GM12872 (cell line): ENCODE measurements around the gene PRR5.

Experiments
- TF ChIP-seq, protein P1 (sequence below): IDR thresholded peaks from 3 replicates; pipeline ENCODE4 v1.5.1; 2011; ENCODE audit warnings: low read depth, mild to moderate bottlenecking, low read length, moderate library complexity; ENCODE audit not compliant: insufficient read depth

PRR5 gene

DNA sequence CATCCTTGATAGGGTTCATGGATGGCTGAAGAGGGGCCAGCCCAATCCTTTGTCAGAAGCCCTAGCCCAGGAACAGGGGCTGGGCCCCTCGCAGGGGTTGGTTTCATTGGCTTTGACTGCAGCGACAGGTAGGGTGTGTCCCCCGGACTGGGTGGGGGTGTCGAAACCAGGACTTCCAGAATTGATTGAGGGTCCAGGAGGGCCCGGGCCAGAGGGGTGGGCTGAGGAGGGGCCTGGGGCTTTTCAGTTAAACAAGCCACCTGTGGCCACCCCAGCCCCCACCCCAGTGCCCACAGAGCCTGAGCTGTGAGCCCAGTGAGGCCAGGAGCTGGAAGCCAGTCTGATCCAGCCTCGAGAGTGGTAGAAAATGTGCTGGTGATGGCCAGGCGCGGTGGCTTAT, 18.1 kb upstream of the PRR5 start:
- TF ChIP-seq, protein P1, sequence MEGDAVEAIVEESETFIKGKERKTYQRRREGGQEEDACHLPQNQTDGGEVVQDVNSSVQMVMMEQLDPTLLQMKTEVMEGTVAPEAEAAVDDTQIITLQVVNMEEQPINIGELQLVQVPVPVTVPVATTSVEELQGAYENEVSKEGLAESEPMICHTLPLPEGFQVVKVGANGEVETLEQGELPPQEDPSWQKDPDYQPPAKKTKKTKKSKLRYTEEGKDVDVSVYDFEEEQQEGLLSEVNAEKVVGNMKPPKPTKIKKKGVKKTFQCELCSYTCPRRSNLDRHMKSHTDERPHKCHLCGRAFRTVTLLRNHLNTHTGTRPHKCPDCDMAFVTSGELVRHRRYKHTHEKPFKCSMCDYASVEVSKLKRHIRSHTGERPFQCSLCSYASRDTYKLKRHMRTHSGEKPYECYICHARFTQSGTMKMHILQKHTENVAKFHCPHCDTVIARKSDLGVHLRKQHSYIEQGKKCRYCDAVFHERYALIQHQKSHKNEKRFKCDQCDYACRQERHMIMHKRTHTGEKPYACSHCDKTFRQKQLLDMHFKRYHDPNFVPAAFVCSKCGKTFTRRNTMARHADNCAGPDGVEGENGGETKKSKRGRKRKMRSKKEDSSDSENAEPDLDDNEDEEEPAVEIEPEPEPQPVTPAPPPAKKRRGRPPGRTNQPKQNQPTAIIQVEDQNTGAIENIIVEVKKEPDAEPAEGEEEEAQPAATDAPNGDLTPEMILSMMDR, result no peak

DNA sequence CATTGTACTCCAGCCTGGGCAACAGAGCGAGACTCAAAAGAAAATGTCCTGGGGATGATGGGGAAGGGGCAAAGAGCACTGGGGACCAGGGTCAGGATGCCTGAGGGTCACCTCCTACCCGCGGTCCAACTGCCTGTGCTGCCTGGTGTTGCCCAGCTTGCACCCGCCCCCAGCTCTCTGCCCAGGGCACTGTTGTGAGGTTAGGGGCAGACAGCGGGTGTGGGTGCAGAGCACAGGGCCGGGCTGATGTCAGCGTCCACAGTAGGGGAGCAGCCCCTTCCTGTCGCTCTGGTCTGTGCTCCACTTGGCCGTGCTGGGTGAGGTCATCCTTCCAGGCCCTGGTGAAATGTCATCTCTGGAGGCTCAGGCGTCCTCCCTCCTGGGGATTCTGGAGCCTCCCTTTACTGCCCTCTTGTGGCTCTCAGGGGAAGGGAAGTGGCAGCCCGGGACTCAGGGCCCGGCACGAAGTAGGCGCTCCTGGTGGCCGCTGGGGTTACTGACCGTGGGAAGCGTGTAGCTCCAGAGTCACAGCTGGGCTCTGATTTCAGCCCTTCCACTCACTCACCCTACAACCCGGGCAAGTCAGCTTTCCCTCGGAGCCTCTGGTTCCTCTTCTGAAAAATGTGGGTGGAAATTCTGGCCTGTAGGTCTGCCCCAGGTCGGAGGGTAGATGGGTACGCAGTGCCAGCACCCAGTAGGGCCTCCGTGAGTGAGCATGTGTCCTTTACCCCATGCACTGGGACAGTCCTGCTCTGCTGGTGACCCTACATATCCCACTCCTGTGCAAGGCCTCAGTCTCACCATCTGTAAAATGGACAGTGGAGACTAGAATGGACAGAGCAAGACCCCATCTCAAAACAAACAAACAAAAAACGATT, 17.3 kb upstream of the PRR5 start:
- TF ChIP-seq, protein P1, result peak; percentile 99

DNA sequence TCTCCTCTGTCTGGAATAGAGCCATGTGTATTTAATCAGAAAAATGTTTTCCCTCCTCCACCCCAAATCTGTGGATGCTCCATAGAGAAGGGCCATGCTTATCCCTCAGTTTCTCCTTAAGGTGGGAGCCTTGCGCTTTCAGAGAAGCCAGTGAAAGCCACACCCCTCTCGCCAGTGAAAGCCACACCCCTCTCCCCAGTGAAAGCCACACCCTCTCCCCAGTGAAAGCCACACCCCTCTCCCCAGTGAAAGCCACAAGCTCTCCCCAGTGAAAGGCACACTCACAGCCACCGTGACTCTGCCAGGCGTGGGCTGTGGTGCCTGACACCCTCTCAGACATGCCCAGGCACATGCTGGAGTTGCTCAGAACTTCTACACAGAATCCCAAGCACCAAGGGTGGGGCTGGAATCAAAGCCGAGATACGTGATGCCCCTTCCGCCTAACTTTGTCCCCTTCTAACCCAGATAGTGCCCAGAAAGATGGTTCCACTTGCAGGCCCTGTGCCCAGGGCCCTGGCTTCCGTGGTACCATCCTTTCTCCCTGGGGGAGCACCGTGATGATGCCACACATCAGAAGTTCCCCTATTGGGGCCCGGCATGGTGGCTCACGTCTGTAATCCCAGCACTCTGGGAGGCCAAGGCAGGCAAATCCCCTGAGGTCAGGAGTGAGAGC, 16.5 kb upstream of the PRR5 start:
- TF ChIP-seq, protein P1, result no peak

DNA sequence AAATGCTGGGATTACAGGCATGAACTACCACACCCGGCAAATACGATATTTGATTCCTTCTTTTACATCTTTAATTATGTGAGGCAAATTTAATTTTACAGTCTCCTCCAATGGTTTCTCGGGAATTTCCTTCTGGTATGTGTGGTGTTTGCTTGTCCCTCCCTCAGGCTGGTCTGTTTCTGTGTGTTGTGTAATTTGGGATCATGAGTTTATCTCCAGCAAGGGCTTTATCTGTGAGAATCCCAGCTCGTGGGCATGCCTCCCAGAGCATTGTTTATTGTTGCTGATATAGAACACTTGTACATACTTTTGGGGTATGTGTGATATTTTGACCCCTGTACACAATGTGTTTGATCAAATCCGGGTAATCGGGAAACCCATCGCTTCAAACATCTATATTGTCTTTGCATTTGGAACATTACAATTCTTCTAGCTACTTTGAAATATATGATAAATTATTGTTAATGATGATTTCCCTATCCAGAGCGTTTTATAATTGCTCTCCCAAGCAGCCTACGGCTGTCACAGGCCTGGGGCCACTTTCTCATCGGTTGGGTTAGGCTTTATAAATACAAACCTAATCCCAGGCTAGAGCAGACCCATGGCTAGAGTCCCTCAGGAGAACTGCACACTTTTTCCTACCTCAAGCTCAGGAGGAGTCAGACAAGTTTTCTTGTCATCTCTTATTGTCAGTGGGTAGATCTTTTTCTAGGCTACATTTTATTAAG, 15.0 kb upstream of the PRR5 start:
- TF ChIP-seq, protein P1, result no peak

DNA sequence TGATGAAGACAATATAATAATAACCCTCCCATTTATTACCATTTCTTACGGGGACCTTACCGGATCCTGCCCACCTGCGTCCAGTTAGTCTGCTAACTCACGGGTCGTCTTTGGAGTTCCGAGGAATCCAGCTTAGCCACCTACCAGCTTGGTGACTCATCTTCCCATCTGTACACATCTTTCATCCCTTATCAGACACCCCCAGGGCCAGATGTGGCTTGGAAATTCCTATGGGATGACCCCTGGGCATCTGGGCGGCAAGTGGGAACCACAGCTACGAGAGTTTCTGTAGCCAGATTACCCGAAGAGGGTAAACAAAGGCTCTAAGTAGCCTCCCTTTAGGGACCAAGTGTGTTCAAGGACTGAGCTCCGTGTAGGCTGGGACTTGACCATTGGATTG, 12.8 kb upstream of the PRR5 start:
- TF ChIP-seq, protein P1, result no peak

DNA sequence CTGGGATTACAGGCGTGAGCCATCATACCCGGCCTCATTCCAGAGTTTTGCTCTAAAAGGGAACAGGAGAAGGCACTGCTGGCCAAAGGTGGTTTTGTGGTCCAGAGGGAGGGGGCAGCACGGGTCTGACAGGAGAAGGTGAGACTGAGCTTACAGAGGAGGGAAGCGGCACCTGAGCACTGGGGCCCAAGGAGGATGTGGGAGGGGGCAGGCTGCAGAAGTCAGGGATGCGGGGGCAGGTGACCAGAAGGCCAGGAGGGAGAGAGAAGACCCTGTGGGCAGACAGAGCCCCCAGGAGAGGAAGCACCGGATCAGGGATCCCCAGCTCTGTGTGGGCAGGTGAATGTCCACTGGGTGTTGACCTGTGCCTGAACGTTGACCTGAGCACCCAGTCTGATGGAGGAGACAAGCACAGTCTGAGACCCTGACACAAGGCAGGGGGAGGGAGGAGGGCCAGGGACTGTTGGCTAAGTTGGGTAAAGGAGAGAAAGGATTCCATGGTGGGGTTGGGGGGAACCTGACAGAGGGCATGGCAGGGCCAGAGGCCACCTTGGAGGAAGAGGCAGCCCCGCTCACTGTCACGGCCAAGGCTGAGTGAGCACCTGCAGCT, 12.0 kb upstream of the PRR5 start:
- TF ChIP-seq, protein P1, result no peak
